ENCODE measurements around the gene SDS.

GRCh38 chr12:113385282-113385882 lies 18.3 kb downstream of the SDS start:
- TF ChIP-seq, protein P1, sequence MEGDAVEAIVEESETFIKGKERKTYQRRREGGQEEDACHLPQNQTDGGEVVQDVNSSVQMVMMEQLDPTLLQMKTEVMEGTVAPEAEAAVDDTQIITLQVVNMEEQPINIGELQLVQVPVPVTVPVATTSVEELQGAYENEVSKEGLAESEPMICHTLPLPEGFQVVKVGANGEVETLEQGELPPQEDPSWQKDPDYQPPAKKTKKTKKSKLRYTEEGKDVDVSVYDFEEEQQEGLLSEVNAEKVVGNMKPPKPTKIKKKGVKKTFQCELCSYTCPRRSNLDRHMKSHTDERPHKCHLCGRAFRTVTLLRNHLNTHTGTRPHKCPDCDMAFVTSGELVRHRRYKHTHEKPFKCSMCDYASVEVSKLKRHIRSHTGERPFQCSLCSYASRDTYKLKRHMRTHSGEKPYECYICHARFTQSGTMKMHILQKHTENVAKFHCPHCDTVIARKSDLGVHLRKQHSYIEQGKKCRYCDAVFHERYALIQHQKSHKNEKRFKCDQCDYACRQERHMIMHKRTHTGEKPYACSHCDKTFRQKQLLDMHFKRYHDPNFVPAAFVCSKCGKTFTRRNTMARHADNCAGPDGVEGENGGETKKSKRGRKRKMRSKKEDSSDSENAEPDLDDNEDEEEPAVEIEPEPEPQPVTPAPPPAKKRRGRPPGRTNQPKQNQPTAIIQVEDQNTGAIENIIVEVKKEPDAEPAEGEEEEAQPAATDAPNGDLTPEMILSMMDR (IDR thresholded peaks at IDR 0.05): no peak
- TF ChIP-seq POLR2AphosphoS5 (IDR thresholded peaks at IDR 0.05; ENCODE audit: insufficient read depth in 1 of 2, low read depth in 1 of 2): no peak

All from vagina (tissue), 2 donors.